Neuronal stem cell (in vitro differentiated cells): Measurements from ENCODE around the gene VPS13D.

Source experiments
- DNase-seq: peaks from one replicate; pipeline ENCODE4 v3.0.0-alpha.2; 2013; ENCODE audit warnings: low spot score
- H2AFZ ChIP-seq: one replicate; pipeline ENCODE4 v1.6.1; 2013; ENCODE audit warnings: mild to moderate bottlenecking, low read length, inconsistent platforms
- H2AK5ac ChIP-seq: 2 replicates; pipeline ENCODE4 v1.6.1; 2013; ENCODE audit warnings: low read depth, mild to moderate bottlenecking, inconsistent platforms, low read length, moderate library complexity, mixed read lengths
- H2BK120ac ChIP-seq: 2 replicates; pipeline ENCODE4 v1.6.1; 2013; ENCODE audit warnings: low read depth, mild to moderate bottlenecking, inconsistent platforms, low read length, moderate library complexity, mixed read lengths
- H2BK12ac ChIP-seq: one replicate; pipeline ENCODE4 v1.6.1; 2013; ENCODE audit warnings: low read length, inconsistent platforms
- H2BK15ac ChIP-seq: 2 replicates; pipeline ENCODE4 v1.6.1; 2013; ENCODE audit warnings: mild to moderate bottlenecking, low read length, inconsistent platforms, mixed read lengths
- H2BK5ac ChIP-seq: one replicate; pipeline ENCODE4 v1.6.1; 2013; ENCODE audit warnings: inconsistent platforms, mild to moderate bottlenecking, low read length, moderate library complexity
- H3K14ac ChIP-seq: one replicate; pipeline ENCODE4 v1.6.1; 2013; ENCODE audit warnings: low read length, inconsistent platforms
- H3K18ac ChIP-seq: 2 replicates; pipeline ENCODE4 v1.6.1; 2013; ENCODE audit warnings: low read length, inconsistent platforms
- H3K23ac ChIP-seq: 2 replicates; pipeline ENCODE4 v1.6.1; 2013; ENCODE audit warnings: low read depth, mild to moderate bottlenecking, mixed read lengths, low read length, inconsistent platforms; ENCODE audit not compliant: poor library complexity
- H3K27ac ChIP-seq: replicated peaks from 3 replicates; pipeline ENCODE4 v1.5.1; 2013; ENCODE audit warnings: low read length, inconsistent platforms
- H3K27me3 ChIP-seq, 3 experiments: 2 replicates each; pipeline ENCODE4 v1.6.1; 2013; ENCODE audit warnings: low read length in 3 of 3, mild to moderate bottlenecking in 2 of 3, inconsistent platforms in 1 of 3, low read depth in 1 of 3, mixed read lengths in 1 of 3, moderate library complexity in 1 of 3; ENCODE audit not compliant: control insufficient read depth in 3 of 3, insufficient read depth in 3 of 3
- H3K36me3 ChIP-seq, 2 donors: replicated peaks in 1 of 2; 2 replicates each; pipeline ENCODE4 v1.6.1; 2013; ENCODE audit warnings: low read length in 2 of 2; ENCODE audit not compliant: control insufficient read depth in 2 of 2, insufficient read depth in 2 of 2
- H3K4ac ChIP-seq: 2 replicates; pipeline ENCODE4 v1.6.1; 2013; ENCODE audit warnings: inconsistent platforms, mild to moderate bottlenecking, low read length, moderate library complexity
- H3K4me1 ChIP-seq, 2 donors: 1 replicate in 1 of 2; 2 replicates in 1 of 2; pipeline ENCODE4 v1.6.1; 2013; ENCODE audit warnings: low read length in 2 of 2, low read depth in 1 of 2; ENCODE audit not compliant: control insufficient read depth in 2 of 2, insufficient read depth in 1 of 2
- H3K4me2 ChIP-seq: one replicate; pipeline ENCODE4 v1.6.1; 2013; ENCODE audit warnings: mild to moderate bottlenecking, low read length, inconsistent platforms; ENCODE audit not compliant: insufficient read depth, poor library complexity, severe bottlenecking
- H3K4me3 ChIP-seq, 2 donors: 2 replicates each; pipeline ENCODE4 v1.5.1; 2013; ENCODE audit warnings: low read length in 2 of 2, mild to moderate bottlenecking in 2 of 2, inconsistent platforms in 1 of 2, moderate library complexity in 1 of 2
- H3K79me1 ChIP-seq: one replicate; pipeline ENCODE4 v1.6.1; 2013; ENCODE audit warnings: low read depth, mild to moderate bottlenecking, inconsistent platforms, low read length, moderate library complexity
- H3K9ac ChIP-seq: one replicate; pipeline ENCODE4 v1.6.1; 2013; ENCODE audit warnings: mild to moderate bottlenecking, low read depth, low read length, inconsistent platforms; ENCODE audit not compliant: poor library complexity
- H3K9me3 ChIP-seq, 2 donors: replicated peaks in 1 of 2; 2 replicates each; pipeline versions ENCODE3 to v1.6.1; 2013; ENCODE audit warnings: low read length in 2 of 2, mild to moderate bottlenecking in 2 of 2, inconsistent platforms in 1 of 2, low read depth in 1 of 2, mixed read lengths in 1 of 2, moderate library complexity in 1 of 2; ENCODE audit not compliant: control insufficient read depth in 2 of 2, insufficient read depth in 1 of 2
- H4K8ac ChIP-seq: one replicate; pipeline ENCODE4 v1.6.1; 2013; ENCODE audit warnings: low read depth, mild to moderate bottlenecking, inconsistent platforms, low read length, moderate library complexity
- H4K91ac ChIP-seq: one replicate; pipeline ENCODE4 v1.6.1; 2013; ENCODE audit warnings: low read length, low read depth, mild to moderate bottlenecking, inconsistent platforms; ENCODE audit not compliant: poor library complexity
- WGBS, 2 donors: extraction: QIAGEN DNeasy Blood & Tissue Kit; methylation state at CpG; one replicate each; pipeline ENCODE4 v1.1.7; 2013; ENCODE audit warnings: missing lambda C conversion rate in 2 of 2, mixed read lengths in 1 of 2; ENCODE audit not compliant: insufficient read length in 2 of 2, insufficient replicate concordance in 1 of 2; ENCODE audit errors: extremely low coverage in 2 of 2; 5-methylcytosine and 5-hydroxymethylcytosine counted together

VPS13D gene

DNA sequence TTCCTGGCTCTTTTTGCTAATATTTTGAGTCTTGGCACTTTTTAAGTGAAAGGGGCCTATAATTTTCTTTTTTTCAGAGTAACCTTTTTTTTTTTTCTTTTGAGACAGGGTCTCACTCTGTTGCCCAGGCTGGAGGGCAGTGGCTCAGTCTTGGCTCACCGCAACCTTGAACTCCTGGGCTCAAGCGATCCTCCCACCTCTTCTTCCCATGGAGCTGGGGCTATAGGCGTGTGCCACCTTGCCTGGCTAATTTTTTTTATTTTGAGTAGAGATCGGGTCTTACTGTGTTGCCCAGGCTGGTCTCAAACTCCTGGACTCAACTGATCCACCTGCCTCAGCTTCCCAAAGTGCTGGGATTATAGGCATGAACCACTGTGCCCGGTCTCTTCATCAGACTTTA lies 285.4 kb downstream of the VPS13D start:
- Histone ChIP-seq H3K4me1 (peaks cover 4 to 17% of the 10 kb centered on the region in 2 donors), H3K9me3 (no peaks in the 10 kb centered on the region), H2AK5ac (no peak overlapping the region), H3K36me3 (no peaks in the 10 kb centered on the region), H2AFZ (no peak overlapping the region), H3K4me3 (no peak overlapping the region), H3K23ac (no peak overlapping the region), H3K18ac (no peak overlapping the region), H4K91ac (no peak overlapping the region), H3K14ac (no peak overlapping the region), H2BK5ac (no peak overlapping the region), H3K9ac (no peak overlapping the region), H3K27me3 (no peaks in the 10 kb centered on the region), H2BK12ac (no peak overlapping the region), H3K27ac (no peak overlapping the region), H3K4me2 (no peak overlapping the region), H3K4ac (no peak overlapping the region), H4K8ac (no peak overlapping the region), H2BK15ac (no peak overlapping the region), H3K79me1 (no peaks in the 10 kb centered on the region), H2BK120ac (no peak overlapping the region)
- DNase-seq, result no peak
- no CpG with 5 or more reads among the region's 5 CpGs for WGBS, 2 donors

DNA sequence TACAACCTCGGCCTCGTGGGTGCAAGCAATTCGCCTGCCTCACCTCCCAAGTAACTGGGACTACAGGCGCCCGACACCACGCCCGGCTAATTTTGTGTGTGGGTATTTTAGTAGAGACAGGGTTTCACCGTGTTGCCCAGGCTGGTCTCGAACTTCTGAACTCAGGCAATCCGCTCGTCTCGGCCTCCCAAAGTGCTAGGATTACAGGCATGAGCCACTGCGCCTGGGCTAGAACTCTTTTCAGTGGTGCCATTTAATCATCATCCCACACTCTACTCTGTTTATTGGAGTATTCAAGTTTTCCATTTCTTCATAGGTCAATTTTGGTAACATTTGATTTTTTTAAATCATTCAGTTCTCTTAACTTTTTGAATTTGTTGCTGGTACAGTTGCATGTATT lies 286.9 kb downstream of the VPS13D start:
- no peak overlapping the region for H3K4me3 ChIP-seq
- H3K36me3 ChIP-seq, result no peaks in the 10 kb centered on the region
- no peak overlapping the region for H2AK5ac ChIP-seq
- H3K9me3 ChIP-seq, result no peaks in the 10 kb centered on the region
- no peak overlapping the region for H3K23ac ChIP-seq
- H2BK15ac ChIP-seq, result no peak overlapping the region
- H2BK120ac ChIP-seq, result no peak overlapping the region
- H3K79me1 ChIP-seq, result no peaks in the 10 kb centered on the region
- no peak for DNase-seq
- no peak overlapping the region for H4K8ac ChIP-seq
- WGBS, 2 donors, result no CpG with 5 or more reads among the region's 13 CpGs
- H3K27ac ChIP-seq, result no peak overlapping the region
- no peak overlapping the region for H2BK12ac ChIP-seq
- H4K91ac ChIP-seq, result no peak overlapping the region
- H3K4ac ChIP-seq, result no peak overlapping the region
- no peak overlapping the region for H2BK5ac ChIP-seq
- H3K18ac ChIP-seq, result no peak overlapping the region
- no peak overlapping the region for H2AFZ ChIP-seq
- no peak overlapping the region for H3K14ac ChIP-seq
- no peak overlapping the region for H3K9ac ChIP-seq
- H3K4me2 ChIP-seq, result no peak overlapping the region
- peaks cover 0 to 8% of the 10 kb centered on the region in 2 donors for H3K4me1 ChIP-seq
- H3K27me3 ChIP-seq, result no peaks in the 10 kb centered on the region

DNA sequence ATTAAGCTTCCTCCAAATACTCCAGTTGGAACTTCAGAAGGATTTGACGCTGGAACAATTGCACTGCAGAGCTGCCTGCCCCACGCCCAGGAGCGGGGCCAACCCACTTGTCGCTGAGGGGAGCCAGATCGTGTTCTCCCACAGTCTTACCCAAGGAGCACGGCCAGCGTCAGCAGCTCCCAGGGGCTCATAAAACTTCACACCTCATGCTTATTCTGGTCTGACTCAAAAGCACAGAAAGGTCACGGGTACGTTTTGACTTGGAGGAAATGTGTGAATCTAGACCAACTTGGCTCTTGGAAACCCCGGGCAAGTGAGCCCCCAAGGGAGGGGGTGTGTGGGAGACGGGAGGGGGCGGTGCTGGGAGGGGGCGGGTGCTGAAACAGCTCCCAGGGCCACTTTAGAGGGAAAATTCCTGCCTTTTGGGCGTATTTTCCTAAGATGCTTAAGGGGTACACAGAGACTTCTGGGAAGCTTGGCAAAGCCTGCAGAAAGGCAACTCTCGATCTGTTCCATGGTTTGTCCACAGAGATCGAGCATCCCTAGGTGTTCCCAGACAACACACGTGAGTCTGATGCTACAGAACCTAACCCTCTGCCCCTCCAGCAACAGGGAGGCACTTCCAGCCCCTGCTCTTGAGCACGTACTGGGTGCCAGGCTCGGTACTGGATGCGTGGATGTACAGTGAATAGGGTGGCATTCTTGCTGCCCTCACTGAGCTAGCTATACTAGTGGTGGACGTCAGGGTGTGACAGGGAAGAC lies 289.3 kb downstream of the VPS13D start:
- H2AFZ ChIP-seq, result no peak overlapping the region
- no peaks in the 10 kb centered on the region for H3K9me3 ChIP-seq
- no peak overlapping the region for H2AK5ac ChIP-seq
- WGBS, 2 donors, result no CpG with 5 or more reads among the region's 21 CpGs
- no peak overlapping the region for H3K23ac ChIP-seq
- H2BK120ac ChIP-seq, result no peak overlapping the region
- H3K4me2 ChIP-seq, result no peak overlapping the region
- no peak overlapping the region for H3K18ac ChIP-seq
- no peaks in the 10 kb centered on the region for H3K36me3 ChIP-seq
- H4K91ac ChIP-seq, result no peak overlapping the region
- H2BK15ac ChIP-seq, result peak overlapping the region; percentile 3
- H3K4me3 ChIP-seq, result no peak overlapping the region
- H3K4ac ChIP-seq, result no peak overlapping the region
- H3K79me1 ChIP-seq, result no peaks in the 10 kb centered on the region
- H4K8ac ChIP-seq, result no peak overlapping the region
- H3K4me1 ChIP-seq, result peaks cover 0 to 6% of the 10 kb centered on the region in 2 donors
- no peaks in the 10 kb centered on the region for H3K27me3 ChIP-seq
- peak overlapping the region; percentile 51 for H2BK12ac ChIP-seq
- H3K9ac ChIP-seq, result no peak overlapping the region
- DNase-seq, result no peak
- H2BK5ac ChIP-seq, result peak overlapping the region; percentile 14
- H3K14ac ChIP-seq, result peak overlapping the region; percentile 39
- H3K27ac ChIP-seq, result no peak overlapping the region

DNA sequence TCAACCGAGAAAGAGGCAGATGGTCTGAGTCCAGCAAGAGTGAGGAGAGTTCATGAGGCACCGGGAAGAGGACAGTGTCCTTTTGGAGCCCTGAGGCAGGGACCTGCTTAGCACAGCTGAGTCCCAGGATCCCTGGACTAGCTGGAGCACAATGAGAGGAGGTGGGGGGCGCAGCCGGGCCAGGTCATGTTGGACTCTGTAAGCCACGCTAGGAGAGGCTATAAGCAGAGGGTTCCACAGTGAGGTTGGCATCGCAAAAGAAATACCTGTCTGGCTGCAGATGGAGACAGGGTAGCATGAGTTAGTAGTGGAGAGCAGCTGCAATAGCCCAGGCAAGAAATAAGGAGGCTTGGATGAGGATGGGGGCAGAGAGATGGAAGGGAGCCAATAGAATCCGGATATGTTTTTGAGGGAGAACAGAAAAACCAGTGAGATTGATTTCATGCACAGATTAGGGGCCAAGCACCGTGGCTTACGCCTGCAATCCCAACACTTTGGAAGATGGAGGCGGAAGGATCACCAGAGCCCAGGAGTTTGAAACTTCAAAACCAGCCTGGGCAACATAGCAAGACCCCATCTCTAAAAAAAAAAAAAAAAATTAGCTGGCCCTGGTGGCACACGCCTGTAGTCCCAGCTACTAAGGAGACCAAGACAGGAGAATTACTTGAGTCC lies 290.0 kb downstream of the VPS13D start:
- Histone ChIP-seq H3K4me1 (peaks cover 0 to 6% of the 10 kb centered on the region in 2 donors), H4K8ac (no peak overlapping the region), H2AFZ (no peak overlapping the region), H3K23ac (peak overlapping the region; percentile 18), H2BK15ac (peak overlapping the region; percentile 3), H4K91ac (no peak overlapping the region), H2AK5ac (no peak overlapping the region), H3K4me2 (no peak overlapping the region), H2BK12ac (peak overlapping the region; percentile 51), H3K36me3 (no peaks in the 10 kb centered on the region), H3K9me3 (no peaks in the 10 kb centered on the region), H3K27me3 (no peaks in the 10 kb centered on the region), H2BK5ac (peak overlapping the region; percentile 14), H3K4me3 (no peak overlapping the region), H3K18ac (peak overlapping the region; percentile 22), H3K4ac (no peak overlapping the region), H3K9ac (no peak overlapping the region), H2BK120ac (no peak overlapping the region), H3K27ac (no peak overlapping the region), H3K14ac (peak overlapping the region; percentile 39), H3K79me1 (no peaks in the 10 kb centered on the region)
- WGBS, 2 donors, result no CpG with 5 or more reads among the region's 11 CpGs
- DNase-seq, result no peak
